Fibroblast of lung (primary cell): ENCODE measurements around the gene RMI1. TPM values are rescaled to one million over a fixed set of nuclear protein-coding genes. Genes with fewer than 3 reads are reported as not detected.

Experiments
- DNase-seq, 2 donors: peaks; one replicate each; pipeline versions ENCODE4 v3.0.0 to v3.0.0-alpha.2; 2010; ENCODE audit warnings: low read depth in 2 of 2
- H2AFZ ChIP-seq: 2 replicates; pipeline ENCODE4 v1.5.1; 2012; ENCODE audit warnings: low read length, control low read depth, inconsistent platforms
- H3K27ac ChIP-seq: 2 replicates; pipeline ENCODE4 v1.5.1; 2011; ENCODE audit warnings: low read length, control low read depth; ENCODE audit not compliant: insufficient read depth
- H3K27me3 ChIP-seq: 2 replicates; pipeline ENCODE4 v1.5.1; 2011; ENCODE audit warnings: mild to moderate bottlenecking, low read length; ENCODE audit not compliant: control insufficient read depth, insufficient read depth
- H3K36me3 ChIP-seq: 2 replicates; pipeline ENCODE4 v1.5.1; 2011; ENCODE audit warnings: low read length; ENCODE audit not compliant: control insufficient read depth, insufficient read depth
- H3K4me1 ChIP-seq: 2 replicates; pipeline ENCODE4 v1.5.1; 2011; ENCODE audit warnings: low read length; ENCODE audit not compliant: control insufficient read depth, insufficient read depth; ENCODE audit errors: extremely low read depth
- H3K4me2 ChIP-seq: 2 replicates; pipeline ENCODE4 v1.5.1; 2011; ENCODE audit warnings: low read length, control low read depth; ENCODE audit not compliant: insufficient read depth; ENCODE audit errors: extremely low read depth
- H3K4me3 ChIP-seq, 4 experiments: fragments of 200-600 bp in 1 of 4; sonication (generic) in 1 of 4; replicated peaks in 1 of 4; 2 replicates each; pipeline ENCODE4 v1.5.1; 2011 to 2016; ENCODE audit warnings: low read length in 4 of 4, low read depth in 3 of 4, mild to moderate bottlenecking in 3 of 4, control low read depth in 2 of 4, inconsistent platforms in 1 of 4, mixed read lengths in 1 of 4; ENCODE audit not compliant: insufficient read depth in 1 of 4; ENCODE audit errors: control extremely low read depth in 1 of 4
- H3K79me2 ChIP-seq: 2 replicates; pipeline ENCODE4 v1.5.1; 2012; ENCODE audit warnings: mild to moderate bottlenecking, low read length, inconsistent platforms; ENCODE audit not compliant: control insufficient read depth, insufficient read depth
- H3K9ac ChIP-seq: 2 replicates; pipeline ENCODE4 v1.5.1; 2011; ENCODE audit warnings: mild to moderate bottlenecking, low read length, control low read depth; ENCODE audit not compliant: insufficient read depth
- H3K9me3 ChIP-seq: 2 replicates; pipeline ENCODE4 v1.5.1; 2012; ENCODE audit warnings: low read depth, low read length; ENCODE audit not compliant: control insufficient read depth, insufficient read depth
- H4K20me1 ChIP-seq: 2 replicates; pipeline ENCODE4 v1.5.1; 2011; ENCODE audit warnings: low read length; ENCODE audit not compliant: control insufficient read depth, insufficient read depth; ENCODE audit errors: extremely low read depth
- EZH2 ChIP-seq: IDR thresholded peaks from 2 replicates; pipeline ENCODE4 v1.5.1; 2012; ENCODE audit warnings: low read length, control low read depth, mild to moderate bottlenecking; ENCODE audit errors: missing control alignments
- polyA plus RNA-seq, 2 donors: library from polyadenylated mRNA; depleted of rRNA in 1 of 2; stranded (reverse) in 1 of 2; unstranded in 1 of 2; fragments of >200 nt; gene quantifications; 2 replicates each; pipeline ENCODE4 v1.2.1, GENCODE V29; 2011 to 2012; ENCODE audit warnings: missing spikeins in 1 of 2
- total RNA-seq: library from RNA; depleted of rRNA; stranded (reverse); fragments of >200 nt; gene quantifications from 2 replicates; pipeline ENCODE4 v1.2.1, GENCODE V29; 2014
- TF ChIP-seq, protein P1 (sequence below), 2 donors: IDR thresholded peaks in 1 of 2; conservative IDR thresholded peaks in 1 of 2; 1 replicate in 1 of 2; 2 replicates in 1 of 2; pipeline ENCODE4 v1.5.1; 2011 to 2012; ENCODE audit warnings: low read length in 2 of 2, control low read depth in 1 of 2, inconsistent platforms in 1 of 2, low read depth in 1 of 2, mild to moderate bottlenecking in 1 of 2

RMI1 gene
- total and polyA plus RNA-seq, 2 donors (not counting 1 experiment from before 2014, with no cell fraction given), result 2.3 to 5.0 TPM

DNA sequence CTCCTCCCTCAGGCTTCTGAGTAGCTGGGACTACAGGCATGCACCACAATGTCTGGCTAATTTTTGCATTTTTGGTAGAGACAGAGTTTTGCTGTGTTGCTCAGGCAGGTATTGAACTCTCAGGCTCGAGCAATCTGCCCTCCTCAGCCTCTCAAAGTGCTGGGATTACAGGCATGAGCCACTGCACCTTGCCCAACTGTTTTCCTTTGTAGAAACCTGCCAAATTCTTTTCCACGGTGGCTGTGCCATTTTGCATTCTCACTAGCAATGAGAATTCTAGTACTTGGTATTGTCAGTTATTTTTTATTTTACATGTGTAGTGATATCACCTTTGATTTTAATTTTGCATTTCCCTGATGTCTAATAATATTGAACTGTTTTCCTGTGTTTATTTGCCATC is 7.8 kb downstream of the RMI1 start:
- TF ChIP-seq, protein P1, sequence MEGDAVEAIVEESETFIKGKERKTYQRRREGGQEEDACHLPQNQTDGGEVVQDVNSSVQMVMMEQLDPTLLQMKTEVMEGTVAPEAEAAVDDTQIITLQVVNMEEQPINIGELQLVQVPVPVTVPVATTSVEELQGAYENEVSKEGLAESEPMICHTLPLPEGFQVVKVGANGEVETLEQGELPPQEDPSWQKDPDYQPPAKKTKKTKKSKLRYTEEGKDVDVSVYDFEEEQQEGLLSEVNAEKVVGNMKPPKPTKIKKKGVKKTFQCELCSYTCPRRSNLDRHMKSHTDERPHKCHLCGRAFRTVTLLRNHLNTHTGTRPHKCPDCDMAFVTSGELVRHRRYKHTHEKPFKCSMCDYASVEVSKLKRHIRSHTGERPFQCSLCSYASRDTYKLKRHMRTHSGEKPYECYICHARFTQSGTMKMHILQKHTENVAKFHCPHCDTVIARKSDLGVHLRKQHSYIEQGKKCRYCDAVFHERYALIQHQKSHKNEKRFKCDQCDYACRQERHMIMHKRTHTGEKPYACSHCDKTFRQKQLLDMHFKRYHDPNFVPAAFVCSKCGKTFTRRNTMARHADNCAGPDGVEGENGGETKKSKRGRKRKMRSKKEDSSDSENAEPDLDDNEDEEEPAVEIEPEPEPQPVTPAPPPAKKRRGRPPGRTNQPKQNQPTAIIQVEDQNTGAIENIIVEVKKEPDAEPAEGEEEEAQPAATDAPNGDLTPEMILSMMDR (conservative IDR thresholded peaks at IDR 0.05 in 1 of 2, IDR thresholded peaks at IDR 0.05 in 1 of 2; ENCODE audit: low read depth in 1 of 2, low read length in 2 of 2), result no peak
- TF ChIP-seq EZH2, result no peak
- H2AFZ ChIP-seq, result no peak overlapping the region
- H3K9ac ChIP-seq, result no peak overlapping the region
- no peaks in the 10 kb centered on the region for H3K4me1 ChIP-seq
- no peak overlapping the region for H3K4me3 ChIP-seq
- no peaks in the 10 kb centered on the region for H4K20me1 ChIP-seq
- H3K36me3 ChIP-seq, result no peaks in the 10 kb centered on the region
- H3K9me3 ChIP-seq, result no peaks in the 10 kb centered on the region
- H3K4me2 ChIP-seq, result no peak overlapping the region
- H3K79me2 ChIP-seq, result peaks cover 42% of the 10 kb centered on the region
- DNase-seq, result no peak
- H3K27ac ChIP-seq, result no peak overlapping the region
- no peaks in the 10 kb centered on the region for H3K27me3 ChIP-seq

DNA sequence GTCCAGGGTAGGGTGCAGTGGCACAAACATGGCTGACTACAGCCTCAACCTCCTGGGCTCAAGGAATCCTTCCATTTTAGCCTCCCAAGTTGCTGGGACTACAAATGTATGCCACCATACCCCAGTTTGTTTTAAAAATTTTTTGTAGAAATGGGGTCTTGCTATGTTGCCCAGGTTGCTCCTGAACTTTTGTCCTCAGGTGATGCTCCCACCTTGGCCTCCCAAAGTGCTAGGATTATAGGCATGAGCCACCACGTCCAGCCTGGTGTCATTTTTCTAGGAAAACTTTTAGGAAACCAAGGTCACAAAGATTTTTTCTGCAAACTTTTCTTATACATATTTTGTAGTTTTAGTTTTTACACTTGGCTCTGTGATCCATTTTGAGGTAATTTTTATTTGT is 10.8 kb downstream of the RMI1 start:
- Histone ChIP-seq H3K9ac (no peak overlapping the region), H3K4me1 (no peaks in the 10 kb centered on the region), H3K4me3 (no peak overlapping the region), H3K27ac (no peak overlapping the region), H3K4me2 (no peak overlapping the region), H3K27me3 (no peaks in the 10 kb centered on the region), H3K9me3 (no peaks in the 10 kb centered on the region), H3K36me3 (no peaks in the 10 kb centered on the region), H4K20me1 (no peaks in the 10 kb centered on the region), H2AFZ (no peak overlapping the region), H3K79me2 (peaks cover 24% of the 10 kb centered on the region)
- no peak for DNase-seq
- no peak for TF ChIP-seq EZH2
- TF ChIP-seq, protein P1 (conservative IDR thresholded peaks at IDR 0.05 in 1 of 2, IDR thresholded peaks at IDR 0.05 in 1 of 2; ENCODE audit: low read depth in 1 of 2, low read length in 2 of 2), result no peak

- H2AFZ ChIP-seq, result no peak overlapping the region
- no peak overlapping the region for H3K9ac ChIP-seq
- H3K4me2 ChIP-seq, result no peak overlapping the region
- no peaks in the 10 kb centered on the region for H3K36me3 ChIP-seq
- no peaks in the 10 kb centered on the region for H4K20me1 ChIP-seq
- H3K4me3 ChIP-seq, result no peak overlapping the region
- H3K27ac ChIP-seq, result no peak overlapping the region
- H3K27me3 ChIP-seq, result no peaks in the 10 kb centered on the region
- peak; percentile 7 to 40 for DNase-seq
- H3K79me2 ChIP-seq, result peaks cover 21% of the 10 kb centered on the region
- TF ChIP-seq, protein P1 (conservative IDR thresholded peaks at IDR 0.05 in 1 of 2, IDR thresholded peaks at IDR 0.05 in 1 of 2; ENCODE audit: low read depth in 1 of 2, low read length in 2 of 2), result no peak
- TF ChIP-seq EZH2, result no peak
- H3K4me1 ChIP-seq, result no peaks in the 10 kb centered on the region
- no peaks in the 10 kb centered on the region for H3K9me3 ChIP-seq
Observed at GRCh38 chr9:83992407-83992806, 11.8 kb downstream of the RMI1 start.
